OCI-M2 (cell line): ENCODE measurements around the gene SELENOO.

Experiments
- DNase-seq: peaks from one replicate; lab custom pipeline; 2025; ENCODE audit not compliant: unreplicated experiment; lab: John Stamatoyannopoulos, UW

The SELENOO gene

DNA sequence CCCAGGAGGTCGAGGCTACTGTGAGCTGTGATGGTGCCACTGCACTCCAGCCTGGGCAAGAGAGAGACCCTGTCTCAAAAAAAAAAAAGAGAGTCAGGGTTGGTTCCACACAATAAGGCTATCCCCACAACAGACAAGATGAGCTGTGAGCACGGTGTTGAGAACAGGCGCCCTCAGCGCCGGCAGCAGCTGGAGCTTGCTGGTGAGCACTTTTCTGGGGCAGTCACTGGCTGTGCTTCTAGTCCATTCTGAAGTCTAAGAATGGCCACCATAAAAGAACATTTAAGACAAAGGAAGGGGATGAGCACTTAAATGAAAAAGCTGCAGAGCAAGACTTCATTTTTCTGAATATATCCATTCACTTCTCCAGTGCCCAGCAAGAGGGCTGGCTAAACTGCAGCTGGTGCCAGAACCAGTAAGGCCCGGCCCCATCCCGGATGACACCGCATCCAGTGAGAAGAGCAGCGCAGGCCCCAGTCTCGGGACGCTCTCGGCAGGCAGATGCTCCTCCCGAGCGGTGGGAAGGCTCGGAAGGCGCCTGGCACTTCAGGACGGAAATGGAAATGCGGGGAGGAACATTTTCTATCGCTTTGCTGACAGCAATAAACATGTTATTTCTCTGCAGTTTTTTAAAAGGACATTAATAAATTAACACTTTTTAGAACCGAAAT is 31.8 kb downstream of the SELENOO start:
- DNase-seq: no peak

GRCh38 chr22:50233223-50233622 is 32.4 kb downstream of the SELENOO start:
- no peak for DNase-seq

- DNase-seq: no peak
Observed at GRCh38 chr22:50236731-50237409, 36.1 kb downstream of the SELENOO start.

DNA sequence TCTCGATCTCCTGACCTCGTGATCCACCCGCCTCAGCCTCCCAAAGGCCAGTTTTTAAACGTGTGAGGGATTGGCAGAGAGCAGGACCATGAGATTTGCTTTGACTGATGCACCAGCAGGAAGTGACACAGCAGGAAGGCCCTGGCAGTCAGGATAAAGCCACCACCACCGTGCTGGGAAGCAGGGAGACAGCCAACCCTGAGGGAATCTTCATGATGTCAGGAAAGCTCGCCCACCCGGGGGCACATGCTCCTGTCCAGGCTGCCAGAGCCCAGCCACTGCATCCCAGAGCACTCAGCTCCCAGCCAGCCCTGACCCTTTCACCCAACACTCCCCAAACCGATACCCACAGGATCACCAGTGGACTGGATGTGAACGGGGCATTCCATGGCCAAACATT is 37.9 kb downstream of the SELENOO start:
- DNase-seq: no peak

DNA sequence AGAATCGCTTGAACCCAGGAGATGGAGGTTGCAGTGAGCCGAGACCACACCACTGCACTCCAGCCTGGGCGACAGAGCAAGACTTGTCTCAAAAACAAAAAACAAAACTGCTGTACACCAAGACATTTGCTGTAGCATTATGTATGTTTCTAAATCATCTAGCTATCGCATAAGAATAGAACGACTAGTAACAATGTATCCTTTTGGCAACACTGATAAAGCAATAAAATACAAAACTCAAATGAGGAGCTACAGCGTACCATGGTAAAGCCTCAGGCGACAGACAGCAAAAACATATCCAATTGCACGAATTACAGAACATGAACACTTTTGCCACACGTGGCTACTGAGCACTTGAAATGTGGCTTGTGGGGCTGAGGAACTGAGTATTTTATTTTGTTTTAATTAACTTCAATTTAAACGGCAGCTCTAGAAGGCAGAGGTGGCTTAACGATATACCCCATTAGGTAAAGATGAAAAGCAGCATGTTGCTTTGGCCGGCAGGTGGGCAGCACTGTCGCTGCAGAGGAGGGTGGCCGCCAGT is 41.7 kb downstream of the SELENOO start:
- DNase-seq: no peak

- no peak for DNase-seq
Observed at GRCh38 chr22:50243685-50244419, 43.0 kb downstream of the SELENOO start.

GRCh38 chr22:50244420-50245213 is 43.8 kb downstream of the SELENOO start, which contains the start of gene TUBGCP6:
TUBGCP6 (minus strand) TSS chr22:50245023; CDS start chr22:50244459, 564 bp downstream.
- DNase-seq: no peak

GRCh38 chr22:50245214-50246072 is 44.6 kb downstream of the SELENOO start:
- DNase-seq: no peak

DNA sequence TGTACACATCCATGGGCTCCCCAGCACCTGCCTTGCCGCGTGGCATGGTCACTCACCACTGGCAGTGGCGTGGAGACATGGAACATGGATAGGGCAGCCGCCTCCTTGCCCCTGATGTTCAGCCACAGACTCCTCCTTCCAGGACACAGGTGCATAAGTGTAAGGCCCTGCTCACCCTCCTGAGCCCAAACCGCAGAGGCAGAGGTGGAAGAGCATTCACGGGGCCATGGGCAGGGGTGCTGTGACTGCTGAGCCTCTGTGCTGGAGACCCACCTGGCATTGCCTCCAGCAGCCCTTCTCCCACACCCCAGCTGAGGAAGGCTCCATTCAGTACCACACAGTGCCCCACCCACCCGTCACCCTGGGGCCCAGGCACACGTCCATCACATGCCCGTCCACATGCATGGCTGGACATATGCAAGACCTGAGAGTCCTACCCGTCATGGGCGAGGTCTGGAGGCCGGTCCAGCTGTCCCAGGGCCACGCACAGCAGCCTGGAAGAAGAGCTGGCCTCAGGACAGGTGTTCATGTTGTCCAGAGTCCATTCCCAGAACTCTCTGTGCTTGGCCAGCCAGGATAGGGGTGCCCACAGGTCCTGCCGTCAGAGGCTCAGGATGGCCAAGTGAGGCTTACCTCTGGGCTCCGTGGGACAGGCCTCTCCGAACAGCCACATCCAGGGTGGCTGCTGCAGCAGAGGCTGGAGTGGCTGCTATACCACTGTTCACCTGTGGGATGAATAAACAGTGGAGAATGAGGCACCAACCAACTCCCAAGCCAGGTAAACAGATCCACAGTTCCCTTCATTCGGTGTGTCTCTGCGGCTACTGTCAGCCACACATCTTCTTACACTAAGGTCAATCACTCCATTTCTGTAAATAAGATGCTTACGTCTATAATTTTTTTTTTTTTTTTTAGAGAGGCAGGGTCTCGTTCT is 45.7 kb downstream of the SELENOO start:
- no peak for DNase-seq

DNA sequence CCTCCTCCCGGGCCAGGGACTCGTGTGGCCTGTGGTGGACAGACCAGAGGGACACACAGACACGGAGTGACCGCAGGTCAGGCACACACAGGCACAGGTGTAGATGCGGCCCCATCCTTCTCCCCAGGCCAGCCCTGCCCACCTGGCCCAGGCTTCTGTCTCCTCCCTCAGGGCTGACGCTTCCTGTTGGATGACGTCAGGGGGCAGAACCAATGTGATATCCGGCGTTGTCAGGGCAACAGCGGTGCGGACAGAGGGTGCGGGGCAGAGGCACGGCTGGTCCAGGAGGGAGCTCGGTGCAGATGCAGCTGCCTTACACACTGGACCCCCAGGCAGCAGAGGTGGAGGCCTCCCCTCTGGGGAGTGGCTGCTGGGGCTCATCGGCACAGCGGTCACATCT is 46.9 kb downstream of the SELENOO start:
- DNase-seq: no peak

DNA sequence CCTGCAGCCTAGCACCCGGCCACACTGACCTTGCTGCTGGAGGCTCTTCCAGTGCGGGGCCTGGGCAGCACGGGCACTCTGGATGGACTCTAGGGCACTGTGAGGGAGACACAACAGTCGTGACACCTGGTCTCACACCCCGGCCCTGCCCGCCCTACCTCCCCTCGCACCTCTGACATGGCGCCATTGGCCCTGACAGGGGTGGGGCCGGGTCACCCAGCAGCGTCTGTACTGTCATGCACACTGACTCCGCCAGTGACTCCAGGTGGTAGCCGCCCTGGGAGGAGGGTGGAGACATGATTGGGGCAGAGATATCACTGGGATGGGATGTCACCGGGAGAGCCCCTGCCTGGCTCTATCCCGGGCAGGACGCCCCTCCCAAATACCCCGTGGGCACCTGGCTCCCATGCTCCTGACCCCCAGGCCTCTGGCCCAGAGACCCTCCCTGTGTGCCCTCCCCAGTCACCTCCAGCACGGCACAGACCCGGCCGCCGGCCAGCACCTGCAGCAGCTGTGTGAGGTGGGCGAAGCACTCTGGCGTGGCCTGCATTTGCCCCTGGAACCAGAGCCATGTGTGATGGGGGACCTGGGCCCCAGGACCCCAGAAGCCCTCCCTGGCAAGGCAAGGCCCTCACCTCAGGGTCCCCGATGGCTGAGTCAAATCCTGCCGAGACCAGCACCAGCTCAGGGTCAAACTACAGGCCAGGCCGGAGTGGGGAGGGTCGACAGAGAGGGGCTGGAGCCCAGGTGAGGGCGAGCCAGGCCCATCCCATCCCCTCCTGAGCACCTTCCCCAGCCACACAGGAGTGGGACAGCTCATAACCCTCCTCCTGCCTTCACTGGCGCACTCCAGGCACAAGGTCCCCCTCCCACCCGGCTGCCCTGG is 47.6 kb downstream of the SELENOO start:
- DNase-seq: no peak

DNA sequence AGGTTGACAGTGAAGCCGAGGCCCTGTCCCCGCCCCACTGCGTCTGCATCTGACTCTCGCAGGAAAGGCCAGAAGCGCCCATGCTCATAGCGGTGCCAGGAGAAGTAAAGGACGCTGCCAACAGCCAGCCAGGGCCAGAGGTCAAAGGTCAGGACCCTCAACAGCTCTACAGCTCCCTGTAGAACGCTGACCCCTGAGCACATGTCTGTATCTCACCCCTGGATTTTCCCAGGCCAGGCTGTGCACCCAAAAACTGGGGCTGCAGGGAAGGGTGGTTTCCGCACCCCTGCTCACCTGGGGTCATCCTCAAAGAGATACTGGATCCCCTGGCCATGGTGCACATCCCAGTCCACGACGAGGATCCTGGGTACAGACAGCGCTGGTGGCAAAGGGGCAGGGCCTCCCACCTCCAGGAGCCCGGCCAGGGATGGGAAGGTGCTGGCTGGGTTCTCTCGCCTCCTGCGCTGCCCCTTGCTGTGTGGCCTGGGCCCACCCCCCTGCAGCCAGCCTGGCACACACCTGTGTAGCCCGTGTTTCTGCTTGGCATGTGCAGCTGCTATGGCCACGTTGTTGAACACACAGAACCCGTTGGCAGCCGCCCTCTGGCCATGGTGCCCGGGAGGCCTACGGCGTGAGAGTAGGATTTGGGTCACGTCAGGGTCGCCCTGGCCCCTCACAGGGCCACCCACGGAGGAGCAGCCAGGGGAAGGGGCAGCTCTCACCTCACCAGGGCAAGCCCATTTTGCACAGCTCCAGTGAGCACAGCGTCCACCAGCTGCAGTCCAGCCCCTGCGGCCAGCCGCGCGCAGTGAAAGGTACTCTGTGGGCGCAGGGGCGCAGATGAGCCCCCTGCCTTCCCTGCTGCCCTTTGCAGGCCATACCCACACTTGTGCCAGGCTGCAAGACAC is 48.8 kb downstream of the SELENOO start:
- DNase-seq: no peak

- no peak for DNase-seq
Observed at GRCh38 chr22:50250249-50250554, 49.4 kb downstream of the SELENOO start.

DNA sequence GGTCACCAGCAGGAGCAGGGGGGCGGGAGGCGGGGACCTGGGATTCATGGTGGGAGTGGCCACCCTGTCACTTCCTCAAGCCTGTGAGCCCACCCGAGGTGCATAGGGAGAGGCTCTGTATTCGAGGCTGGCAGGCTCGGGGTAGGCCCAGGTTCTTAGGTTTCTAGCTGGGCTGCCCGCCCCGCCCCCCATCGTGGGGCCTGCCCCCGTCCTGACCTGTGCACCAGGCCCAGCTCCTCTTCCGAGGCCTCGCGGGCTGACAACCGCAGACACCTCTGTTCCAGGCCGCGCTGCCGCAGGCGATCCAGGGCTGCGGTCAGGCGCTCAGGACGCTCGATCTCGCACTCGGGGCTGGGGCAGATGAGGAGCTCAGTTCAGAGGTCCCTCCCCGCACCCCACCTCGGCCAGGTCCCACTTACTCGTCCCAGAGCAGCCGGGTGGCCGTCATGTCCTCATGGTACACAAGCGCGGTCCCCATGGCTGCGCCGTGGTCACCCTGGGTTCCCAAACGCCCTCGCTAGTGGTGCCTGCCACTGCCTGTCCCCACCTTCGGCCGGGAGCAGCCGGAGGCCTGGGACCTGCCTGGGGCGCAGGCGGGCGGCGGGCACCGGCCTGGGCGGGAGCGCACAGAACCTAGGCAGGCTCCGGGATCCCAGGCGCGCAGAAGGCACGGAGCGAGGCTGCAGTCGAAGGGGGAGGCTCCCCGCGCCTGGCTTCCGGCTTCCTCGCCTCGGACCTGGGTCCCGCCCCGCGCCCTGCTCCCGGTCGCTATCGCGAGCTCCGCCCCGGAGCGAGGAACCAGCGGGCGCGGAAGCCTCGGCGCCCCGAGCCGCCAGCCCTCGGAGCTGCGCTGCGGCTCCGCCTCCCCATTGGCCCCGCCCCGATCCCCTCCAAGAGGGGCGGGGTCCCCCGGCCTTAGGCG is 50.0 kb downstream of the SELENOO start, which contains the start of gene HDAC10:
HDAC10 (minus strand) TSS at position 711 of the 922 bp plus-strand sequence; CDS start at position 478, 233 bp downstream.
- DNase-seq: no peak

GRCh38 chr22:50251477-50252081 is 50.8 kb downstream of the SELENOO start:
- DNase-seq: no peak
